ENCODE data around the gene RAMAC. TPM values are rescaled to one million over a fixed set of nuclear protein-coding genes. Genes with fewer than 3 reads are reported as not detected.
"Not testable (repeated sequence)": the region's sequence is repeated elsewhere in the genome, so short reads cannot be mapped to it uniquely, and the experiment has no call there.

Gene RAMAC
- total RNA-seq (2014; rRNA removed; shearing (Covaris generic)), result 44.0 and 48.4 TPM in 2 replicates

GRCh38 chr15:82985688-82986441 is at the start of gene RAMAC:
RAMAC (plus strand) TSS chr15:82986210; CDS start chr15:82989019, 2,809 bp downstream.
- Histone ChIP-seq H3K4me1 (no peaks in the 10 kb centered on the region), H3K4me3 (peak within 1 kb of the TSS; percentile 77)
- DNase-seq, result peak; percentile 92 to 96

DNA sequence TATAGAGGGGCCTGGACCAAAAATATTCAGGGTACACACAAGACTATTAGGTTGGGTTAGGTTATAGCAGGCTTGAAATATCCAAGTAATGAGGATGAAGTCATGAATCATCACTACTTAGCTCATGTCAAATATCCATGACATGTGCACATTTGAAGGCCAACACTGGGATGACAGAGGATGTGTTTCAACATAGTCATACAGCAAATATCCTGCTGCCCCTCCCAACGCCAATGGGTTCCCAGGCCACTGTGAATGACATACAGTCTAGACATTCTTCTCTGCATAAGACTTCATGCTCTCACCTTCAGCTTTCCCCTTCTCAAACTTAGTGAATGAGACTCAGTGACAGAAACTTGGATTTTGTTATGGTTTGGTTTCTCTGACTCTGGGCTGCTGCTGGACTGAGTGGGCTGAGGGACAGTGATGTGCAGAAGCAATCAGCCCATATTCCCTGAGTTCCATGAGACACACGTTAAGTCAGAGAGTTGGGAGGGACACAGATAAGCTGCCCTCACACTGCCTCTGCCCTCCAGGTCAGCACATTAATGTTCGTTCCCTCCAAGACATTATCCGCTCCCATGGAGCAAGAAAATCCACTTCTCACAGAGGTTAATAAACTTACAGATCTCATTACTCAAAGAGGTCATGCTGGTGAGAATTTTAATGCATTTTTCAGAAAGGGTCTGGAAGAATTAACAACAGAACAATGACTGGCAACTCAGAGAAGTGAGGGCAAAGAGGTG is 48.9 kb upstream of the RAMAC start:
- H3K27me3 ChIP-seq, result no peaks in the 10 kb centered on the region
- no peaks in the 10 kb centered on the region for H3K36me3 ChIP-seq
- H3K27ac ChIP-seq, result no peak overlapping the region
- H3K9me3 ChIP-seq (replicated peaks), result no peaks in the 10 kb centered on the region
- DNase-seq, result no peak
- H3K4me3 ChIP-seq, result no peak overlapping the region
- no peaks in the 10 kb centered on the region for H3K4me1 ChIP-seq

More at GRCh38 chr15:82985688-82986441, at the start of gene RAMAC:
- peaks cover 12% of the 10 kb centered on the region for H3K36me3 ChIP-seq
- H3K27me3 ChIP-seq, result no peaks in the 10 kb centered on the region
- H3K27ac ChIP-seq, result peak within 1 kb of the TSS; percentile 52
- H3K9me3 ChIP-seq (replicated peaks), result no peaks in the 10 kb centered on the region

- H3K27ac ChIP-seq, result no peak overlapping the region
- no peak overlapping the region for H3K4me3 ChIP-seq
- no peaks in the 10 kb centered on the region for H3K36me3 ChIP-seq
- H3K9me3 ChIP-seq (replicated peaks), result no peaks in the 10 kb centered on the region
- no peak for DNase-seq
- H3K27me3 ChIP-seq, result no peaks in the 10 kb centered on the region
- no peaks in the 10 kb centered on the region for H3K4me1 ChIP-seq
Measured at GRCh38 chr15:82937712-82938058, 48.3 kb upstream of the RAMAC start.

- H3K27ac ChIP-seq; H3K4me1 ChIP-seq; H3K36me3 ChIP-seq; H3K9me3 ChIP-seq (replicated peaks); H3K4me3 ChIP-seq; H3K27me3 ChIP-seq; DNase-seq: not testable (repeated sequence)
Measured at GRCh38 chr15:82939678-82940077, 46.3 kb upstream of the RAMAC start.

GRCh38 chr15:82942691-82943090 is 43.3 kb upstream of the RAMAC start:
- DNase-seq, result no peak
- no peaks in the 10 kb centered on the region for H3K36me3 ChIP-seq
- no peaks in the 10 kb centered on the region for H3K4me1 ChIP-seq
- no peak overlapping the region for H3K27ac ChIP-seq
- no peaks in the 10 kb centered on the region for H3K9me3 ChIP-seq (replicated peaks)
- no peak overlapping the region for H3K4me3 ChIP-seq
- no peaks in the 10 kb centered on the region for H3K27me3 ChIP-seq

GRCh38 chr15:82943176-82943575 is 42.8 kb upstream of the RAMAC start:
- Histone ChIP-seq H3K4me3 (no peak overlapping the region), H3K27ac (no peak overlapping the region), H3K27me3 (no peaks in the 10 kb centered on the region), H3K36me3 (no peaks in the 10 kb centered on the region), H3K9me3 (replicated peaks) (no peaks in the 10 kb centered on the region), H3K4me1 (no peaks in the 10 kb centered on the region)
- DNase-seq, result no peak

DNA sequence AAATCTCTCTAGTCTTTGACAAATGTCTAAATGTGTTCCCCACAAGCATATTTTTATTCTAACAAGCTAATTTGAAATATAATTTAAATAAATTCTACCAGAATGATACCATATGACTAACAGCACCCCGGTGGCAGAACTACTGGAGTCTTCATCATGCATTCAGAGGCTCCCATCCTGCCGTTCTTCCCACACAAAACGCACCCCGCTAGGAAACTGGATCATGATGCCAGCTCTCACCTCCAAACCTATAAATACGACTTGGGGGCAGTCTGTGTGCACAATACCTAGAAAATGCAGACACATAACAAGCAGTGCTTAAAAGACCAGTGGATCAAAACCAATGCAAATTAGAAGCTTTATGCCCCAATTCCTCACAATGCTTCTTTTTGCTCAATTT is 42.0 kb upstream of the RAMAC start:
- DNase-seq, result no peak

DNA sequence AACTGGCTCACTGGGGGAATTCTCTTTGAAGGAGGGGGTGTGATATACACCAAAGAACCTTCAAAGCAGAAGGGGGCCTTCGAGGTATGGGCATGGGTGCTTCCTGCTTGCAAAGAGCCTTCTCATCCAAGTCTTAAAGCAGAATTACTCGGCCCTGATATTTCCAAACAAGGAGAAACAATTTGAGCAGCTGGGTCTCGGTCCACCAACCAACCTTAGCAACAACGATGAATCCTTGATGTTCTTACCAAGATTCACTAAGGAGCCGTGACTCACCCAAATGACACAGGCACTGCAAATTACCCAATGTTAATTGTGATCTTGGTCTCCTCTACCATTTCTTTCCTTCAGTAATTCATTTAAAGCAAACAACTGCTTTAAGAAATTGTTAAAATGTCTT is 41.2 kb upstream of the RAMAC start:
- Histone ChIP-seq H3K4me1 (no peaks in the 10 kb centered on the region), H3K4me3 (no peak overlapping the region), H3K36me3 (no peaks in the 10 kb centered on the region), H3K9me3 (replicated peaks) (no peaks in the 10 kb centered on the region), H3K27ac (no peak overlapping the region), H3K27me3 (no peaks in the 10 kb centered on the region)
- DNase-seq, result no peak

More for the DNA sequence above, 42.0 kb upstream of the RAMAC start:
- no peak overlapping the region for H3K27ac ChIP-seq
- no peaks in the 10 kb centered on the region for H3K4me1 ChIP-seq
- H3K9me3 ChIP-seq (replicated peaks), result no peaks in the 10 kb centered on the region
- no peaks in the 10 kb centered on the region for H3K27me3 ChIP-seq
- H3K36me3 ChIP-seq, result no peaks in the 10 kb centered on the region
- H3K4me3 ChIP-seq, result no peak overlapping the region

GRCh38 chr15:82945326-82945725 is 40.7 kb upstream of the RAMAC start:
- Histone ChIP-seq H3K27me3 (no peaks in the 10 kb centered on the region), H3K4me3 (no peak overlapping the region), H3K9me3 (replicated peaks) (no peaks in the 10 kb centered on the region), H3K27ac (no peak overlapping the region), H3K36me3 (no peaks in the 10 kb centered on the region), H3K4me1 (no peaks in the 10 kb centered on the region)
- no peak for DNase-seq

GRCh38 chr15:82946155-82946701 is 39.8 kb upstream of the RAMAC start:
- no peaks in the 10 kb centered on the region for H3K9me3 ChIP-seq (replicated peaks)
- no peaks in the 10 kb centered on the region; the same call in 1 of the 2 replicates for H3K27me3 ChIP-seq
- no peak overlapping the region for H3K27ac ChIP-seq
- no peaks in the 10 kb centered on the region for H3K36me3 ChIP-seq
- no peak overlapping the region for H3K4me3 ChIP-seq
- no peaks in the 10 kb centered on the region for H3K4me1 ChIP-seq
- no peak for DNase-seq

DNA sequence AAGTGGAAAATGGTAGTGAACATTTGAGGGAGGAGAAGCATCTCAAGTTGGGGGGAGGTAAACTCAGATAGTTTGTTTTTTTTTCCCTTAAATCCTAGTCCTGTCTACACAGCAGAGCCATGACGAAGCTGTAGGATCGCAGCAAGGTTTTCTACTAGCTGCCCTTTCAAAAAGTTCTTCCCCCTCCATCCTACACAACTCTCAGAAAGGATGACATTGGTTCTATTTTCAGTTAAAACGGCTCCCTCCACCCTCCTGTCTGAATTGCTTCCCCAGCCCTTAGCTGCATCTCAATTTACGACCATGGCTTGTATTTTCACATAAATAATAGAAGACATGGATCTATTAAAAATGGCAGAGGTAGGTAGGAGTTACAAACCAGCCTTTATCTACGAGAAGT is 35.7 kb upstream of the RAMAC start:
- Histone ChIP-seq H3K27me3 (peaks cover 4% of the 10 kb centered on the region), H3K9me3 (replicated peaks) (no peaks in the 10 kb centered on the region), H3K36me3 (no peaks in the 10 kb centered on the region), H3K4me1 (no peaks in the 10 kb centered on the region), H3K4me3 (no peak overlapping the region), H3K27ac (no peak overlapping the region)
- no peak for DNase-seq

- peaks cover 4% of the 10 kb centered on the region for H3K27me3 ChIP-seq
- no peaks in the 10 kb centered on the region for H3K9me3 ChIP-seq (replicated peaks)
- no peak overlapping the region for H3K4me3 ChIP-seq
- no peak for DNase-seq
- H3K27ac ChIP-seq, result no peak overlapping the region
- H3K4me1 ChIP-seq, result no peaks in the 10 kb centered on the region
- no peaks in the 10 kb centered on the region for H3K36me3 ChIP-seq
Measured at GRCh38 chr15:82950746-82951370, 35.2 kb upstream of the RAMAC start.

DNA sequence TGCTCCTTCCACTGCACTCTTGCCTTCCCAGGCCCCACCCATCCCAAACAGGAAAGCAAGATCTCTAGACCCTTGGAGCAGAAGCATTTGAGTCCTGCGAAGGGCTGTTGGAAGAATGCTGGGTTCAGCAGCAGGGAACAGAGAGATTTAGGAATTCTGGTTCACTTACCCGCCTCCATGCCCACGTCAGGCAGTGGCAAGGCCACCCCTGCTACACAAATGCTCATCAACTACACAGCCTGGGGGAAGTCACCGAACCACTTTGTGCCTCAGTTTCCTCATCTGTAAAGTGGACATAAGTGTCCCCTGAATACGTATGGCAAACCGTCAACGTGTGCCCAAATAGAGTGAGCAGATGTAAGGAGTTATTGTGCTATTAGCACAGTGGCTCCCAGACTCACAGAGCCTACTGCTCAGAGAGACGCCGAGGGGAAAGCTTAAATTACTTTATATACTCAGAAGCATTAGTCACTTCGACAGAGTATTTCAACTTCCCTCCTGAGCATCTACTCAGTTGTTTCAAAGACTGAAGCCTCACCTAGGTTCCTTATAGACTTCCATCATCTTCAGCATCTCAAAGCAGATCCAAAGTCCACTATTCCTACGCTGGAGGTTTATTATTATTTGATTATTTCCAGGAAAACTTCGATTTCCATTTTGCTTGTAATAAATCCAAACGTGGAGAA is 34.4 kb upstream of the RAMAC start:
- peak overlapping the region; percentile 64 for H3K4me3 ChIP-seq
- H3K4me1 ChIP-seq, result no peaks in the 10 kb centered on the region
- no peak for DNase-seq
- H3K9me3 ChIP-seq (replicated peaks), result no peaks in the 10 kb centered on the region
- peaks cover 4% of the 10 kb centered on the region for H3K27me3 ChIP-seq
- H3K36me3 ChIP-seq, result no peaks in the 10 kb centered on the region
- no peak overlapping the region for H3K27ac ChIP-seq

- H3K27me3 ChIP-seq, result peaks cover 4% of the 10 kb centered on the region
- H3K4me1 ChIP-seq, result no peaks in the 10 kb centered on the region
- H3K36me3 ChIP-seq, result no peaks in the 10 kb centered on the region
- H3K4me3 ChIP-seq, result peak within 1 kb of the TSS; percentile 64
- peak; percentile 17 to 33 for DNase-seq
- no peaks in the 10 kb centered on the region for H3K9me3 ChIP-seq (replicated peaks)
- H3K27ac ChIP-seq, result no peak within 1 kb of the TSS
Measured at GRCh38 chr15:82952158-82953081, 33.6 kb upstream of the RAMAC start, which contains the start of gene HOMER2. HOMER2 (minus strand) TSS chr15:82952720; CDS start chr15:82952535, 185 bp downstream.
